GM21381 (cell line): Measurements from ENCODE around the gene SELENOO.
A peak's percentile ranks its signal among the peaks of the same experiment; 100 is the strongest.

Experiments used
- ATAC-seq: cut with Tn5 transposase; IDR thresholded peaks from one replicate; pipeline ENCODE4 v1.9.1; 2021; ENCODE audit warnings: mild to moderate bottlenecking, moderate library complexity; ENCODE audit not compliant: unreplicated experiment

The SELENOO gene

GRCh38 chr22:50184004-50184901 lies 16.6 kb upstream of the SELENOO start:
- no peak for ATAC-seq

- no peak for ATAC-seq
These were observed 15.9 kb upstream of the SELENOO start for GRCh38 chr22:50184902-50185374.

DNA sequence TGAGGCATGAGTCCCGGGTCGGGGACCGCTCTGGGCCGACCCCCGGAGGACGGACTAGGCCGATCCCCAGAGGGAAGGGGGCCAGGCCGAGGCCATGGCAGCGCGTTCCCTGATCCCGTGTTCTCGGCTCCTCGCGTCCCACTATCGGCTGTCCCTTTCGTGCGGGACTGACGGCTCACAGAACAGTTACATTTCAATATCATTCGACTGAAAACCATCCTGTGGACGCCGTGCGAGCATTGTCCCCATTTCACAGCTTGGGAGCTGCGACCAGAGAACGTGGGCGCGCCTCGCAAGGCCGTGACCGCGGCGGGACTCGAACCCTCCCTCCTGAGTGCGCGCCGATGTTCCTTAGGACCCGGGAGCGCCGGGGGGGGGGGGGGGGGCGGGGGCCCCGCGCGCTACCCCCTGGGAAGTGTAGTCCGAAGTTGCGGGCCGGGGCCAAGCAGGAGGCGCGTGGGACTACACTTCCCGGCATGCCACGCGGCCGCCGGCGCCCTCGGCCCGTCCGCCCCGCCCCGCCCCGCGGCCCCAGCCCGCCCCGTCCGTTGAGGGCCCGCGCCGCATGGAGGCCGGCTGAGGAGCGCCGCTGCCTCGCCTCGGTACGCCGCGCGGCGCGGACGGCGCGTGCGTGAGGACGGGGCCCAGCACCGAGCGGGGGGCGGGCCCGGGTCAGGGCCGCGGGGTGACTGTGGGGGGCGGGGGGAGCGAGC lies 15.3 kb upstream of the SELENOO start, which contains the start of gene TRABD:
Gene TRABD (plus strand): TSS at position 539 of the 713 bp plus-strand sequence. CDS start 7,148 bp downstream, outside the sequence.
- ATAC-seq = peak; percentile 44

DNA sequence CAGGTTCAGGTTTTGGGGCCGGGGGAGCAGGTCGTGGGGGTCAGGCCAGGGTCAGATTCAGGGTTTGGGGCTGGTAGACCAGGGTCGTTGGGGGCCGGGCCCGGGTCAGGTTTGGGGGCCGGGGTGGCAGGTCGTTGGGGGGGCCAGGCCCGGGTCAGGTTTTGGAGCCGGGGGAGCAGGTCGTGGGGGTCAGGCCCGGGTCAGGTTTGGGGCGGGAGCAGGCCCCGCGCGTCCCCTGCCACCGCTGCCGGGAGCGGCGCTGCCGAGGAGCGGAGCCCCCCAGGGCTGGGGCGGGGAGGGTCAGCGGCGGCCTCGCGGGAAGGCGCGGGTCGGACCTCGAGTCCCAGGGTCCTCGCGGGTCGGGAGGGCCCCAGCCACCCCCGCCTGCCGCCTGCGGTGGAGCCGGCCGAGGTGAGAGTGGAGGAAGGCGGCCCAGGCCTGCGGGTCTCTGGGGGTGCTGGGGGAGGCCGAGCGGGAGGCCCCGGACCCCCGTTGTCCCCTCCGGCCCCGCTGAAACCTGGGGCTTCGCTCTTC lies 14.6 kb upstream of the SELENOO start:
- no peak for ATAC-seq

- ATAC-seq = no peak
These were observed 13.9 kb upstream of the SELENOO start for GRCh38 chr22:50186761-50187523.

GRCh38 chr22:50188356-50188755 lies 12.5 kb upstream of the SELENOO start:
- no peak for ATAC-seq

- ATAC-seq = no peak
These were observed 11.5 kb upstream of the SELENOO start for GRCh38 chr22:50189184-50189848.

DNA sequence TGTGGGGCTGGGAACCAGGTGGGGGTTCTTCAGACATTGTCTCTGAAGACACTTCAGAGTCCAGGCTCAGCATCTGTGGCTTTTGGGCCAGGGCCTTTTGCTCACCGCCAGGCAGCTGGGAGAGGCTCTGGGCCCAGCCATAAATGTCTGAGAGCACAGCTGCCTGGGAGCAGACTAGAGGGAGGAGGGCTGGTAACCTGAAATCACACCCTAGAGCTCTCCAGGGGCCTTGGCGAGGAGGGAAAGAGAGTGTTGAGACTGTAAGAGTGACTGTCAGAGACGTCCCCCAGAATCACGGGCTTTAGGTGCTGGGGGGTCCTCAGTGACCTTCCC lies 11.0 kb upstream of the SELENOO start:
- ATAC-seq = no peak

- peak; percentile 37 for ATAC-seq
These were observed 10.4 kb upstream of the SELENOO start for GRCh38 chr22:50190182-50190940.

DNA sequence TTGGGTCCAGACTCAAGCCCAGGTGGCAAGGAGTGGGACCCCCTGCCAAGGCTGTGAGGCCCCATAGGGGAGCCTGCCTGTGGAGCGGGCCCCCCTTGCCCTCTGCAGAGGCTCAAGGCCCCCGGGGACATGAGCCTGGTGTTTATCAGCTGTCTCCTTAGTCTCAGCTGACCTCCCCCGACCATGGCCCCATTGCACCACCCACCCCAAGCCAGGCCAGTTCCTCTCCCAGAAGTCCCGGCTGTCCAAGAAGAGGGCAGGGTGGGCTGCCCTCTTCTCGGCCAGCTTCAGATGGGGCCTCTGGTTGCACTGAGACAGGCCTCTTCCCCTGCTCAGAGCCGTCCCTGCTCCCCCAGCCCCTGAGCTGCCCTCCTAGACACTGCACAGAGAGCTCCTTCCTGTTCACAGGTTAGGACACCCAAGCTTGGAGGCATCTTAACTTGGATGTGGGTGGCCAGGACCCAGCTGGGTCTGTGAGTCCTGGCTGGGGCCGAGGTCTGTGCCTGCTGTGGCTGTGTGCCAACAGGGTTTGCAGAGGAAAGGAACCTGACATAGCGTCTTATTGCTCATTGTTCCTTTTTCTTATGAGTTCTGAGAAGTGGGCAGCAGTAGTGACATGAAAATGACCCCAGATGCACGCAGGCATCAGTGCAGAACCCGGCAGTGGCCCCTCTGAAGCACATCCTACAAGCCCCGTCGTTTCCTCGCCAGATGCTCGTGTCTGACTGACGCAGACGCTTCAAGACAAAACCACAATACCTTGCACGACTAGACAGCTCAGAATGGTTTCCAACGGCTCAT lies 9.7 kb upstream of the SELENOO start:
- ATAC-seq = no peak

DNA sequence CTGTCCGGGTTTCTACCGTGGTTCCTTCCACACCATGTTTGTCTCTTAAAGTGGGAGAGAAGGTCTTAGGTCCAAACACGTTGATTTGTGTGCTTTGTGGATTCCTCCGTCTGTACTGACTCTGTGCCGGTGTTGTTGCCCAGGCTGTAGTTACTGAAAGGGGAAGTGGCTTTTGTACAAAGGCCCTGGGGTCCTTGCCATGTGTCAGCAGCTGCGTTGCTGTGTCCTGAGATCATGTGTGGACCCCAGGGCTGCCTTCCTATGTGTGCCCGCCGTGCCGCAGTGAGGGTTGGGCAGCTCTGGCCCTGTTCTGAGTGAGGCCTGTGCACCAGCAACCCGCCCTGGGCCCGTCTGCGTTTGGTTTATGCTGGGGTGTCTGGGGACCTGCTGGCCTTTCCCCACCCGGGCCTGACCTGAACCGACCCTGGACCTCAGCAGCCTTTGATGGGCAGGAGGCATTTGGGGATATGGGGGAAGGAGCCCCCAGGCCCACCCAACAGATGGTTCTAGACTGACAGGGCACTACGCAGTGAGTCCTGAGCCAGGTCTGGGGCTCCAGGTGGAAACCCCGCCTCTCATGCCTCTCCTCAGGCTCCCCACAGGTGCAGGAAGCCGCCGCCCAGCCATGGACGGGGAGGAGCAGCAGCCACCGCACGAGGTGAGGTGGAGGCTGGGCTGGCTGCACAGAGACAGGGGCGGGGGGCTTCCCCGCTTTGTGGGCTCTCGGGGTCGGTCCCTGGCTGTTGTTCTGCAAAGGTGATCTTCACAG lies 8.2 kb upstream of the SELENOO start:
- ATAC-seq = no peak

GRCh38 chr22:50193621-50194020 lies 7.2 kb upstream of the SELENOO start:
- ATAC-seq = no peak

- no peak for ATAC-seq
These were observed 6.6 kb upstream of the SELENOO start for GRCh38 chr22:50194037-50194805.

- ATAC-seq = no peak
These were observed 4.6 kb upstream of the SELENOO start for GRCh38 chr22:50196256-50196655.

DNA sequence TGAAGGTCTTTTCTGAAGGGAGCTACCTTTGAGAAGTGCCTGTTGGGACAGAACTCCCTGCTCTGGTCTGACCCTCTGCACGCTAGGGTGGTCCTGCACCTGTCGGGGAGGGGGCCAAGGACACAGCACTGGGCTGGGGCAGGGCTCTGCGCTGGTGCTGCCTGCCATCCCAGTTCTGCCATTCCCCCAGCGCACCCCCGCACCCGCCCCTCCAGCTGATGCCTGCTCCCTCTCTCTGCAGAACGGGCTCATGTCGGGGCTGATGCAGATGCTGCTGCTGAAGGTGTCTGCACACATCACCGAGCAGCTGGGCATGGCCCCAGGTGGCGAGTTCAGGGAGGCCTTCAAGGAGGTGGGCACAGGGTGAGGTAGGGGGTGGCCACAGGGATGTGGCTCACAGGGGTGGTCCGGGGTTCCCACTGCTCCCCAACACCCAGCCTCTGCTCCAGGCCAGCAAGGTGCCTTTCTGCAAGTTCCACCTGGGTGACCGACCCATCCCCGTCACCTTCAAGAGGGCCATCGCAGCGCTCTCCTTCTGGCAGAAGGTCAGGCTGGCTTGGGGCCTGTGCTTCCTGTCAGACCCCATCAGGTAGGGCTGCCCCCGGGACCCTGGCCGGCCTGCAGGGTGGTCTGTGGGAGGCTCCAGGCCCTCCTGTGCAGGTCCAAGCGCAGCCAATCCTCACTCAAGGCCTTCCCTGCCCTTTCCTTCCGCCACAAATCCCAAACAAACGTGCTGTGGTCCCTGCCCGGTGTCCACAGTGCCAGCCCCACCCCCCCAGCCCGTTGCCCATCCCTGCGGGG lies 3.6 kb upstream of the SELENOO start:
- no peak for ATAC-seq

DNA sequence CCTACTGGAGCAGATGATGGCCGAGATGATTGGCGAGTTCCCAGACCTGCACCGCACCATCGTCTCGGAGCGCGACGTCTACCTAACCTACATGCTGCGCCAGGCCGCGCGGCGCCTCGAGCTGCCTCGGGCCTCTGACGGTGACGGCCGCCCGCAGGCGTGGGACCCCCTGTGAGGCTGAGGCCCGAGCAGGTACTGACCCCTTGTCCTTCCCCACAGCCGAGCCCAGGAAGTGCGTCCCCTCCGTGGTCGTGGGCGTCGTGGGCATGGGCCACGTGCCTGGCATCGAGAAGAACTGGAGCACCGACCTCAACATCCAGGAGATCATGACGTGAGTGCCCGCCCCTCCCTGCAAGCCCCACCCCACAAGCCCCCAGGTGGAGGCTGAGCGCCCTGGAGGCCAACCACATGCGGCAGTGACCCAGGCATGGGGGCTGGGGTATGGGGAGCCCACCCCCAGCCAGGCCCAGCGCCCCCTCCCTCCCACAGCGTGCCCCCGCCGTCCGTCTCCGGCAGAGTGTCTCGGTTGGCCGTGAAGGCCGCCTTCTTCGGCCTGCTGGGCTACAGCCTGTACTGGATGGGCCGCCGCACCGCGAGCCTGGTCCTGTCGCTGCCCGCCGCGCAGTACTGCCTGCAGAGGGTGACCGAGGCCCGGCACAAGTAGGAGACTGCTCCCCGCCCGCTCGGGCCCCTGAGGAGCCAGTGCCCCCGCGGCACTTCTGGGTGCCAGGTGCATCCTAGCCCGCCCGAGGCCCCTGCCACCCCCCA lies 2.8 kb upstream of the SELENOO start:
- ATAC-seq = no peak
